OCI-LY3 (cell line): ENCODE measurements around the gene ARCN1.
"Not testable (repeated sequence)": the region's sequence is repeated elsewhere in the genome, so short reads cannot be mapped to it uniquely, and the experiment has no call there.

Experiments
- H2AFZ ChIP-seq: fragments of 200-600, 300-600 bp; shearing (Covaris generic); 2 replicates; pipeline ENCODE4 v1.6.0; 2014; ENCODE audit warnings: antibody characterized with exemption, low read depth, low read length
- H3K27ac ChIP-seq: fragments of 200-600, 300-600 bp; sonication (generic); 2 replicates; pipeline ENCODE4 v1.5.1; 2014; ENCODE audit warnings: mild to moderate bottlenecking, low read length, moderate library complexity, mixed read lengths
- H3K27me3 ChIP-seq: fragments of 200-600, 300-600 bp; sonication (generic); 2 replicates; pipeline ENCODE4 v1.6.1; 2014; ENCODE audit warnings: low read depth, low read length, mixed read lengths
- H3K36me3 ChIP-seq: fragments of 200-600, 300-600 bp; sonication (generic); replicated peaks from 2 replicates; pipeline ENCODE3; 2014; ENCODE audit warnings: low read depth, low read length, mixed read lengths
- H3K4me1 ChIP-seq: fragments of 300-600, 200-600 bp; sonication (generic); 2 replicates; pipeline ENCODE4 v1.6.1; 2014; ENCODE audit warnings: low read length, mixed read lengths
- H3K4me2 ChIP-seq: fragments of 200-600, 300-600 bp; sonication (generic); 2 replicates; pipeline ENCODE4 v1.6.1; 2014; ENCODE audit warnings: low read length, mixed read lengths
- H3K4me3 ChIP-seq: fragments of 300-600, 200-600 bp; sonication (generic); 2 replicates; pipeline ENCODE4 v1.5.1; 2014; ENCODE audit warnings: antibody characterized with exemption, mild to moderate bottlenecking, low read length, moderate library complexity
- H3K79me2 ChIP-seq: fragments of 300-600, 200-600 bp; shearing (Covaris generic); 2 replicates; pipeline ENCODE4 v1.6.1; 2014; ENCODE audit warnings: mild to moderate bottlenecking, low read length, mixed read lengths
- H3K9ac ChIP-seq: fragments of 300-600, 200-600 bp; shearing (Covaris generic); 2 replicates; pipeline ENCODE4 v1.6.0; 2014; ENCODE audit warnings: mild to moderate bottlenecking, low read length, moderate library complexity
- H3K9me3 ChIP-seq: fragments of 200-600, 300-600 bp; shearing (Covaris generic); 2 replicates; pipeline ENCODE4 v1.6.1; 2014; ENCODE audit warnings: low read length, mixed read lengths; ENCODE audit not compliant: insufficient read depth
- H4K20me1 ChIP-seq: fragments of 200-600, 300-600 bp; sonication (generic); 2 replicates; pipeline ENCODE4 v1.6.1; 2016; ENCODE audit warnings: low read length, mixed read lengths; ENCODE audit not compliant: insufficient read depth
- CTCF ChIP-seq: fragments of 200-600, 300-600 bp; sonication (generic); IDR thresholded peaks from 2 replicates; pipeline ENCODE4 v1.5.1; 2014; ENCODE audit warnings: antibody characterized with exemption, low read length, low read depth
- EZH2phosphoT487 ChIP-seq: fragments of 200-600 bp; shearing (Covaris generic); IDR thresholded peaks from 2 replicates; pipeline ENCODE4 v1.6.1; 2018; ENCODE audit warnings: antibody characterized with exemption, mixed run types, low read depth

Gene ARCN1

GRCh38 chr11:118574636-118575035 lies 2.4 kb downstream of the ARCN1 start:
- Histone ChIP-seq H3K4me3 (no peak overlapping the region), H4K20me1 (peaks cover 59% of the 10 kb centered on the region), H2AFZ (no peak overlapping the region), H3K4me1 (peaks cover 26% of the 10 kb centered on the region), H3K79me2 (peaks cover 75% of the 10 kb centered on the region), H3K27me3 (no peaks in the 10 kb centered on the region), H3K4me2 (peak overlapping the region; percentile 91; the same call in 1 of the 2 replicates), H3K36me3 (peaks cover 16% of the 10 kb centered on the region), H3K27ac (no peak overlapping the region), H3K9ac (no peak overlapping the region), H3K9me3 (no peaks in the 10 kb centered on the region)
- TF ChIP-seq CTCF, result no peak
- TF ChIP-seq EZH2phosphoT487, result no peak

GRCh38 chr11:118577995-118578394 lies 5.8 kb downstream of the ARCN1 start:
- H3K36me3 ChIP-seq, result peaks cover 27% of the 10 kb centered on the region
- not testable (repeated sequence) for H3K4me2 ChIP-seq, H3K9me3 ChIP-seq, H3K9ac ChIP-seq, H3K4me3 ChIP-seq, H2AFZ ChIP-seq, H3K27me3 ChIP-seq, H3K27ac ChIP-seq
- peaks cover 21% of the 10 kb centered on the region for H3K4me1 ChIP-seq
- H3K79me2 ChIP-seq, result peaks cover 94% of the 10 kb centered on the region
- H4K20me1 ChIP-seq, result peaks cover 76% of the 10 kb centered on the region

- Histone ChIP-seq H3K36me3 (peaks cover 40% of the 10 kb centered on the region), H3K4me2 (no peak overlapping the region), H2AFZ (no peak overlapping the region), H3K9me3 (no peaks in the 10 kb centered on the region), H3K4me3 (no peak overlapping the region), H3K27ac (no peak overlapping the region), H3K4me1 (0 out of 2 replicates have a peak, but pooled peaks cover under 1% of the 10 kb centered on the region), H3K79me2 (peaks cover 68% of the 10 kb centered on the region), H3K27me3 (no peaks in the 10 kb centered on the region), H3K9ac (no peak overlapping the region), H4K20me1 (peaks cover 45% of the 10 kb centered on the region)
- TF ChIP-seq CTCF (no peak), EZH2phosphoT487 (no peak)
Observed at GRCh38 chr11:118581057-118581456, 8.8 kb downstream of the ARCN1 start.

GRCh38 chr11:118587952-118588351 lies 15.7 kb downstream of the ARCN1 start:
- Histone ChIP-seq H3K36me3 (peaks cover 64% of the 10 kb centered on the region), H3K27ac (no peak overlapping the region), H3K27me3 (no peaks in the 10 kb centered on the region), H4K20me1 (no peaks in the 10 kb centered on the region), H3K9ac (no peak overlapping the region), H3K9me3 (no peaks in the 10 kb centered on the region), H3K4me1 (no peaks in the 10 kb centered on the region), H2AFZ (no peak overlapping the region), H3K4me2 (no peak overlapping the region), H3K4me3 (no peak overlapping the region), H3K79me2 (peaks cover 4% of the 10 kb centered on the region; the same call in 1 of the 2 replicates)
- TF ChIP-seq EZH2phosphoT487 (no peak), CTCF (no peak)
